Body of pancreas (tissue), 4 donors: ENCODE measurements around the gene KMO.

Experiments used
- POLR2A ChIP-seq, 3 donors: fragments of 450-650 bp; IDR thresholded peaks; one replicate each; pipeline ENCODE4 v1.6.1; 2016; ENCODE audit warnings: antibody characterized with exemption in 3 of 3, mild to moderate bottlenecking in 2 of 3
- TF ChIP-seq, protein P1 (sequence below), 7 experiments: fragments of 450-650 bp in 4 of 7; fragments of 200-600 bp in 3 of 7; sonication (generic) in 3 of 7; IDR thresholded peaks; one replicate each; pipeline ENCODE4 v1.5.1; 2016 to 2019; ENCODE audit warnings: antibody characterized with exemption in 7 of 7

DNA sequence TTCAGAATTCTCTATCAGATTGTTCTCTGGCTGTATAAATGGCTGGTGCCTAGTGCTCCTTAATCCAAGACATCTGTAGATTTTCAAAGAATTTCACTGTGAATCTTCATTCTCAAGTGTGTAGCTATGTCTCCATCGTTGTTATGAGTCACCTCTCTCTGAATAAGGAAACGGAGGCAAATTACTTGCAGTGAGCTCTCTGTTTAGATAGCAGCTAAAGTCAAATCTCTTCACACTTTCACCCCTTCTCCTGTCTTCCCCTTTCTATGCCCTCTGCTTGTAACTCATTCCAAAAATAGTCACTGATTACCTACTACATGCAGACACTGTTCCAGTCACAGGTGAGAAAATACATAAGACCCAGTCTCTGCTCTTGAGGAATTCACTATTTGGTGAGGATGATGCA lies 68.3 kb downstream of the KMO start:
- TF ChIP-seq, protein P1, sequence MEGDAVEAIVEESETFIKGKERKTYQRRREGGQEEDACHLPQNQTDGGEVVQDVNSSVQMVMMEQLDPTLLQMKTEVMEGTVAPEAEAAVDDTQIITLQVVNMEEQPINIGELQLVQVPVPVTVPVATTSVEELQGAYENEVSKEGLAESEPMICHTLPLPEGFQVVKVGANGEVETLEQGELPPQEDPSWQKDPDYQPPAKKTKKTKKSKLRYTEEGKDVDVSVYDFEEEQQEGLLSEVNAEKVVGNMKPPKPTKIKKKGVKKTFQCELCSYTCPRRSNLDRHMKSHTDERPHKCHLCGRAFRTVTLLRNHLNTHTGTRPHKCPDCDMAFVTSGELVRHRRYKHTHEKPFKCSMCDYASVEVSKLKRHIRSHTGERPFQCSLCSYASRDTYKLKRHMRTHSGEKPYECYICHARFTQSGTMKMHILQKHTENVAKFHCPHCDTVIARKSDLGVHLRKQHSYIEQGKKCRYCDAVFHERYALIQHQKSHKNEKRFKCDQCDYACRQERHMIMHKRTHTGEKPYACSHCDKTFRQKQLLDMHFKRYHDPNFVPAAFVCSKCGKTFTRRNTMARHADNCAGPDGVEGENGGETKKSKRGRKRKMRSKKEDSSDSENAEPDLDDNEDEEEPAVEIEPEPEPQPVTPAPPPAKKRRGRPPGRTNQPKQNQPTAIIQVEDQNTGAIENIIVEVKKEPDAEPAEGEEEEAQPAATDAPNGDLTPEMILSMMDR (IDR thresholded peaks at IDR 0.05): no peak
- TF ChIP-seq POLR2A (IDR thresholded peaks at IDR 0.05): no peak
